Nephron progenitor cell (in vitro differentiated cells): Measurements from ENCODE around the gene BBS9.

Experiments
- DNase-seq: peaks from one replicate; pipeline ENCODE4 v3.0.0; 2021
- H3K27ac Mint-ChIP-seq: 2 replicates; pipeline ENCODE4 v1.8.0; 2021; ENCODE audit warnings: mild to moderate bottlenecking, moderate library complexity, mixed read lengths
- H3K27me3 Mint-ChIP-seq: 2 replicates; pipeline ENCODE4 v1.8.0; 2021; ENCODE audit warnings: mild to moderate bottlenecking, low read depth, mixed read lengths; ENCODE audit not compliant: poor library complexity
- H3K36me3 Mint-ChIP-seq: 2 replicates; pipeline ENCODE4 v1.8.0; 2021; ENCODE audit warnings: low read depth, mixed read lengths
- H3K4me1 Mint-ChIP-seq: 2 replicates; pipeline ENCODE4 v1.8.0; 2021; ENCODE audit warnings: mixed read lengths
- H3K4me3 Mint-ChIP-seq: 2 replicates; pipeline ENCODE4 v1.8.0; 2021; ENCODE audit warnings: mild to moderate bottlenecking, moderate library complexity, mixed read lengths
- H3K9me3 Mint-ChIP-seq: 2 replicates; pipeline ENCODE4 v1.8.0; 2021; ENCODE audit warnings: mild to moderate bottlenecking, moderate library complexity, mixed read lengths
- TF ChIP-seq, protein P1 (sequence below): fragments of 200-600 bp; sonication (generic); IDR thresholded peaks from 2 replicates; pipeline ENCODE4 v1.5.0; 2021; ENCODE audit warnings: antibody characterized with exemption

BBS9 gene

DNA sequence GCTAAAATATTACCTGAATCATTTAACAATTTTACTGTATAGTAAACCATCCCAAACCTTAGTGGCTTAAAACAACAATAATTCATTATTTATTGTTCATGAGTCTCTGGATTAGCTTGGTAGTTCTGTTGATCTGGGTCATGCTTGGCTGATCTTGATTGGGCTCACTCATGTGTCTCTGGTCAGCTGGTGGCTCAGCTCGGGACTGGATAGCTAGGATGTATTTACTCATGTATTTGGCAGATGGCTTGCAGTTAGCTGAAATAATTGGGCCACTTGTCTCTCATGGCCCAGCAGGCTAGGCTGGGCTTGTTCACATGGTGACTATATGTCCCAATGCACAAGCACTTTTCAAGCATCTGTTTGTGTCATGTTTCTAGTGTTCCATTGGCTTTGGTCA lies 262.8 kb downstream of the BBS9 start:
- no peaks in the 10 kb centered on the region for H3K4me1 Mint-ChIP-seq
- H3K4me3 Mint-ChIP-seq, result no peak overlapping the region
- H3K9me3 Mint-ChIP-seq, result peaks cover 13% of the 10 kb centered on the region
- H3K36me3 Mint-ChIP-seq, result peaks cover 25% of the 10 kb centered on the region
- DNase-seq, result no peak
- TF ChIP-seq, protein P1, sequence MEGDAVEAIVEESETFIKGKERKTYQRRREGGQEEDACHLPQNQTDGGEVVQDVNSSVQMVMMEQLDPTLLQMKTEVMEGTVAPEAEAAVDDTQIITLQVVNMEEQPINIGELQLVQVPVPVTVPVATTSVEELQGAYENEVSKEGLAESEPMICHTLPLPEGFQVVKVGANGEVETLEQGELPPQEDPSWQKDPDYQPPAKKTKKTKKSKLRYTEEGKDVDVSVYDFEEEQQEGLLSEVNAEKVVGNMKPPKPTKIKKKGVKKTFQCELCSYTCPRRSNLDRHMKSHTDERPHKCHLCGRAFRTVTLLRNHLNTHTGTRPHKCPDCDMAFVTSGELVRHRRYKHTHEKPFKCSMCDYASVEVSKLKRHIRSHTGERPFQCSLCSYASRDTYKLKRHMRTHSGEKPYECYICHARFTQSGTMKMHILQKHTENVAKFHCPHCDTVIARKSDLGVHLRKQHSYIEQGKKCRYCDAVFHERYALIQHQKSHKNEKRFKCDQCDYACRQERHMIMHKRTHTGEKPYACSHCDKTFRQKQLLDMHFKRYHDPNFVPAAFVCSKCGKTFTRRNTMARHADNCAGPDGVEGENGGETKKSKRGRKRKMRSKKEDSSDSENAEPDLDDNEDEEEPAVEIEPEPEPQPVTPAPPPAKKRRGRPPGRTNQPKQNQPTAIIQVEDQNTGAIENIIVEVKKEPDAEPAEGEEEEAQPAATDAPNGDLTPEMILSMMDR, result no peak
- H3K27me3 Mint-ChIP-seq, result no peaks in the 10 kb centered on the region
- no peak overlapping the region for H3K27ac Mint-ChIP-seq

DNA sequence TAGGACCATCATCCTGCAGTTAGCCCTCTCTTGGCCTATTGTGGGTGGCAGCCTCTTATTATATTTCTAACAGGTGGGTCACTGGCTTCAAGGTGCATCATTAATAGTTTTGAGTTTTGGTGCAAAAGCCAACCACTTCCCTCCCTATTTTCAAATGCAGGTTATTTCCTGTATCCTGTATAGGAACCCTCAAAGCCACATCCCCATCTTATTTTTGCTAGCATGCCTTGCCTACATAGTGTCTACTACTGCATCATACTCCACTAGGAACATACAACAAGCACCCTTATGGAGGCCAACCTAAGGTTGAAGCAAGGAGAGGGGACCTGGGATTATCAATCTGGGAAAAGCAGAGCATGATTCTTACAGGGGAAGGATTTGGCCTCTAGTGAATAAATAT lies 264.4 kb downstream of the BBS9 start:
- DNase-seq, result no peak
- Mint-ChIP-seq H3K27ac (peak overlapping the region; percentile 7), H3K4me1 (no peaks in the 10 kb centered on the region), H3K27me3 (no peaks in the 10 kb centered on the region), H3K9me3 (peaks cover 20% of the 10 kb centered on the region), H3K36me3 (peaks cover 26% of the 10 kb centered on the region), H3K4me3 (no peak overlapping the region)
- TF ChIP-seq, protein P1, result no peak

GRCh38 chr7:33395340-33395739 lies 266.0 kb downstream of the BBS9 start:
- Mint-ChIP-seq H3K9me3 (peaks cover 20% of the 10 kb centered on the region), H3K27ac (no peak overlapping the region), H3K36me3 (peaks cover 20% of the 10 kb centered on the region), H3K4me1 (no peaks in the 10 kb centered on the region), H3K27me3 (no peaks in the 10 kb centered on the region), H3K4me3 (no peak overlapping the region)
- TF ChIP-seq, protein P1, result no peak
- DNase-seq, result no peak

GRCh38 chr7:33399528-33400213 lies 270.3 kb downstream of the BBS9 start:
- H3K27ac Mint-ChIP-seq, result no peak overlapping the region
- peaks cover 2% of the 10 kb centered on the region for H3K27me3 Mint-ChIP-seq
- H3K4me1 Mint-ChIP-seq, result no peaks in the 10 kb centered on the region
- H3K9me3 Mint-ChIP-seq, result peaks cover 24% of the 10 kb centered on the region
- TF ChIP-seq, protein P1, result no peak
- H3K4me3 Mint-ChIP-seq, result no peak overlapping the region
- peaks cover 24% of the 10 kb centered on the region for H3K36me3 Mint-ChIP-seq
- no peak for DNase-seq

DNA sequence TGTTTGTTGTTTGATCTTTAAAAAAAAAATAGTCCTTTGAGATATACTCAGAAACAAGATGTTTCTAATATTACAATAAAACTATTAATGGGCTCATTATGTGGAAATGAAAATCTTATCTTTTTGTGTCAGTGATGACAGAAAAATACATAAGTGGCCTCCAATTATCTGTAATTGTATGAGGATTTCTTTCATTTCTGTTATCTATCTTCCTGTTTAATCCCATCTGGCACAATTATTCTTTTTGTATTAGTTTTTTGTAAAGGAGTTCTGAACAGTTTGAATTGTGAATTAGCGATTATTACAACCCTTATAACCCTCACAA lies 270.8 kb downstream of the BBS9 start:
- TF ChIP-seq, protein P1, result no peak
- peaks cover 28% of the 10 kb centered on the region for H3K9me3 Mint-ChIP-seq
- DNase-seq, result no peak
- no peak overlapping the region for H3K4me3 Mint-ChIP-seq
- H3K27me3 Mint-ChIP-seq, result peaks cover 2% of the 10 kb centered on the region
- H3K27ac Mint-ChIP-seq, result no peak overlapping the region
- H3K36me3 Mint-ChIP-seq, result peaks cover 24% of the 10 kb centered on the region
- H3K4me1 Mint-ChIP-seq, result no peaks in the 10 kb centered on the region

DNA sequence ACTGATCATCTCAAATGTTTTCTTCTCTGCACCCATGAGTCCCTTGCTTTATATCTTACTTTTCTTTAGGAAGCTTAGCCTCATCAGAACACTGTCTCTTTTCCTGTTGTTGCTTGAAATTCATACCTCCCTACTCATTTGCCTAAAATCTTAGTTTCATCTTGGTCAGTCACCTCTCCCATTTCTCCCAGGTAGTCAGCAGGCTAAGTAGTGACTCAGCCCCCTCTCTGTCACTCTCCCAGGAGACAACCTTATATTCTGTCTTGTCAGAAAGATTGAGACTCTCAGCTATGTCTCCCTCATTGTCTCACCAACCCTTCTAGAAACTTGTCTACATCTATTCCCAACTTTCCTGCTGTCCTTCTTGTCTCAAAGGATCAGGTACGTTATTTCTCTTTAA lies 280.9 kb downstream of the BBS9 start:
- TF ChIP-seq, protein P1, result no peak
- H3K27ac Mint-ChIP-seq, result no peak overlapping the region
- H3K4me1 Mint-ChIP-seq, result no peaks in the 10 kb centered on the region
- no peaks in the 10 kb centered on the region for H3K27me3 Mint-ChIP-seq
- H3K36me3 Mint-ChIP-seq, result peaks cover 35% of the 10 kb centered on the region
- H3K9me3 Mint-ChIP-seq, result peaks cover 45% of the 10 kb centered on the region
- H3K4me3 Mint-ChIP-seq, result no peak overlapping the region
- no peak for DNase-seq
